Amniotic stem cell (primary cell): Measurements from ENCODE around the gene PRPF39.
"Not testable (repeated sequence)": the region's sequence is repeated elsewhere in the genome, so short reads cannot be mapped to it uniquely, and the experiment has no call there.

ENCODE experiments used
- DNase-seq: peaks from one replicate; lab custom pipeline; 2025; lab: John Stamatoyannopoulos, UW

The PRPF39 gene

GRCh38 chr14:45136399-45136798 is 52.5 kb downstream of the PRPF39 start:
- no peak for DNase-seq

- DNase-seq, result no peak
Measured at GRCh38 chr14:45140661-45141187, 56.8 kb downstream of the PRPF39 start.

- not testable (repeated sequence) for DNase-seq
Measured at GRCh38 chr14:45142083-45142482, 58.2 kb downstream of the PRPF39 start.

GRCh38 chr14:45144658-45145057 is 60.7 kb downstream of the PRPF39 start:
- no peak for DNase-seq

GRCh38 chr14:45145214-45145613 is 61.3 kb downstream of the PRPF39 start:
- no peak for DNase-seq

GRCh38 chr14:45149602-45150001 is 65.7 kb downstream of the PRPF39 start:
- no peak for DNase-seq

- no peak for DNase-seq
Measured at GRCh38 chr14:45150386-45150890, 66.5 kb downstream of the PRPF39 start.

- DNase-seq, result no peak
Measured at GRCh38 chr14:45156067-45156466, 72.2 kb downstream of the PRPF39 start.
